ENCODE measurements around the gene TTC7B.

DNA sequence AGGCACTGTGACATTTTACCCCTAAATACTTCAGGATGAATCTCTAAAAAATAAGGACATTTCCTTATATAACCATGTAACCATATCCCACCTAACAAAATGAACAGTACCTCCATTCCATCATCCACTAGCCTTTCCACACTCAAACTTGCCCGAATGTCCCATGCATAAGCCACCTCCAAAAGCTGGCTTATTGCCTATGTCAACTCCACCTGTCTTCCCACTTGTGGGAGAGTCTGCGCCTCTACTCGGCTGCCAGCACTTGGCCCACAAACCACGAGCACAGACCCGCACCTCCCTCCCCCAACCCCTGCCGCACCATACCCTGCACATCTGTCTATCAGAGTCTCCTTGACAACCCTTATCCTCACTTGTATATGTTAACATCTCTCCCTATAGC lies 253.6 kb downstream of the TTC7B start:
- TF ChIP-seq SUZ12 (IDR thresholded peaks at IDR 0.05; ENCODE audit: extremely low read depth, insufficient read depth, insufficient read length) = no peak
- TF ChIP-seq ZNF274 (IDR thresholded peaks at IDR 0.05; ENCODE audit: low read depth, low read length) = no peak
- TF ChIP-seq YY1 (IDR thresholded peaks at IDR 0.05; ENCODE audit: insufficient read depth, insufficient read length) = no peak

Measured in NT2/D1 (cell line).